SH-SY5Y (cell line): ENCODE data around the gene STEAP1B.

ENCODE experiments used
- GATA2 ChIP-seq: IDR thresholded peaks from 2 replicates; pipeline ENCODE4 v1.6.1; 2011; ENCODE audit warnings: mild to moderate bottlenecking, low read depth, low read length
- GATA3 ChIP-seq: IDR thresholded peaks from 2 replicates; pipeline ENCODE4 v1.6.1; 2011; ENCODE audit warnings: low read depth, mild to moderate bottlenecking, low read length, moderate library complexity

GRCh38 chr7:22378199-22378980 is 121.6 kb downstream of the STEAP1B start:
- TF ChIP-seq GATA2 (no peak), GATA3 (no peak)
